Kidney capillary endothelial cell (primary cell): ENCODE data around the gene TMEM184B.
"Not testable (repeated sequence)": the region's sequence is repeated elsewhere in the genome, so short reads cannot be mapped to it uniquely, and the experiment has no call there.

Experiments
- DNase-seq: peaks from one replicate; pipeline ENCODE4 v3.0.0-alpha.2; 2018; ENCODE audit warnings: low spot score

TMEM184B gene

DNA sequence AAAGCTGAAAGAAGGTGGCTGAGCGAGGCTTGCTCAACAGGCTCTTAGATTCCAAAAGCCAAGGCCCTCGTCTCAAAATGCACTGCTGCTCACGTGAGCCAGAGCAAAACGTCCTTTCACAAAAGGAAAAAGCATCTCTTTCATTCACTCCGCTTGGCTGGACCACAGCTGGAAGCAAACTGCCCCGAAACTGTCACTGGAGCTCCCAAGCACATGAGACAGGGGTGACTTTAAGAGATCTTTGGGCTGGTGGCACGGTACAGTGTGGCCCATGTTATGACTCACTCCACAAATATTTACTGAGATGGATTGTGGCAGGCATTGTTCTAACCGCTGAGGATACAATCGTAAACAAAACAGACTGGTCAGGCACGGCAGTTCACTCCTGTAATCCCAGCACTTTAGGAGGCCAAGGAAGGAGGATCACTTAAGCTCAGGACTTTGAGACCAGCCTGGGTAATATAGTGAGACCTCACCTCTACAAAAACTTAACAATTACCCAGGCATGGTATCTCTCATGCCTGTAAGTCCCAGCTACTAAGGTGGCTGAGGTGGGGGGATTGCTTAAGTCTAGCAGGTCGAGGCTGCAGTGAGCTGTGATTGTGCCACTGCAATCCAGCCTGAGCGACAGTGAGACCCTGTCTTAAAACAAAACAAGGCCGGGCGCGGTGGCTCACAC lies 94.7 kb downstream of the TMEM184B start:
- peak; percentile 91 for DNase-seq

DNA sequence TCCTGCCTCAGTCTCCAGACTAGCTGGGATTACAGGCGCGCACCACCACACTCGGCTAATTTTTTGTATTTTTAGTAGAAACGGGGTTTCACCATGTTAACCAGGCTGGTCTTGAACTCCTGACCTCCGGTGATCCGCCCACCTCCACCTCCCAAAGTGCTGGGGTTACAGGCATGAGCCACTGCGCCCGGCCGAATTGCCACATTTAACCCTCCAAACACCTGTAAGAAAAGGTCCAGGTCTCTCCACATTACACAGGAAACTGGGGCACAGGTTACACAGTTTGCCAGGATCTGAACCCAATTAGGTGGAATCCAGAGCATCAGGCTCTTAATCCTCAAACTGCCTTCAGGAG lies 95.3 kb downstream of the TMEM184B start:
- not testable (repeated sequence) for DNase-seq

GRCh38 chr22:38177044-38177443 lies 95.8 kb downstream of the TMEM184B start:
- no peak for DNase-seq

DNA sequence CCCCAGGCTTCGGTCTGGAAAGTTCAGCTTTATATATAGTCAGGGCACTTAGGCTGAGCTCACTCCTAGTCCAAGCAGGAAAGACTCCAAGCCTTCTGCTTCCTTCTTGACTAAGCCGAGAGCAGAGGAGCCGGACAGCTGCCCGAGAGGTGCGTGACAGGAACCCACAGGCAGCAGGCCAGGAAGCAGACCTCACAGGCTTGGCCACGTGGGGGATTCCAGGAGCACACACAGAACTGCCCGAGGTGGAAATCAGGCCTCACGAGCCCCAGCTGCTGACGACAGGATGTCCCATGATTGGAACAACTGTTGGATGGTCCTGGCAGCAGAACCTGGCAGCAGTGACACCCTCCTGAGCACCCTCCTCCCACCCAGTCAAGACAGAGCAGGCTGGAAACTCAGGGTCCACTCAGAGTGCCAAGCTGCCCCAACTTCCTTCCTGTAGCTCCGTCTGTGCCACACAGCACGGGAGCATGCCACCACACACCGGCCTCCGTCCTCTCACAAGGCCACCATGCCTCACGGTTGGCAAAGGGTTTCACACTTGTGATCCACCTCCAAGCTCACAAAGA lies 96.6 kb downstream of the TMEM184B start:
- peak; percentile 99 for DNase-seq

DNA sequence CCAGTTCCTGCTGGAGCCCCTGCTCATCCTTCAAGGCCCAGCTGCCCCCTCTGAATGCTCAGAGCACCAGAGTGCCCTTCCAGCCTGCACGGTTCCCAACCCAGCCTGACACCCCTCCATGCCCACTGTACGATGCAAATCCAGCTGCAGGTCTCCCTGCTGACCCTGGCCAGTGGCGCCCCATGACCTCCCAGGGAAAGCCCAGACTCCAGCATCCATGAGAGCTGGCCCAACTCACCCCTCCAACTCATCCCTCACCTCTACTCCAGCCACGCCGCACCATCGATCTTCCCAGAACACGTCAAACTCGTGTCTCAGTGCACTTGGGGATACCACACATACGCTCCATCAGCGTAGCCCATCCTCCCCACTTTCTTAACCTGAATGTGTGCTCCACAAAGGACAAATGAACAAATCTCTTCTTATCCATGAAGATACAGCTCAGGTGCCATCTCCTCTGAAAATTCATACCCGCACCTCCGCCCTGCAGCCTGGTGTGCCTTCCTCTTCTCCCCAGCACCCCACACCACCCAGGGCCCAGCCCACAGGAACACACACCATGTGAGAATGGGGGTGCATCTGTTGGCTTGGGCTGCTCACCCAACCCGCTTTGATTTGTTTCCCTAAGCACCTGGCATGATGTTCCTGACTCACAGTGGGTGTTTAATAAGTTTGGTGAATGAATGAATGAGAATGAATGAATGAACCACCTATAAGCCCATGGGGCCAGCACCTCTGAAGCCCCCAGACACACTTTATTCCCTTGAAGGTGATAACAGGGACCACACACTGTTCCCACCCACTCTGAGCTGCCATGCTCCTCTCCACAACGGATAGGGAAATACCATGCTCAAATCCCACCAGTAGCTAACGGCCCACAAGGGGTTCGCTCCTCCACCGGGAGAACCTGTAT lies 97.3 kb downstream of the TMEM184B start:
- DNase-seq, result no peak

GRCh38 chr22:38174626-38175025 lies 98.2 kb downstream of the TMEM184B start:
- no peak for DNase-seq

- DNase-seq, result no peak
Measured at GRCh38 chr22:38173641-38173906, 99.2 kb downstream of the TMEM184B start.

DNA sequence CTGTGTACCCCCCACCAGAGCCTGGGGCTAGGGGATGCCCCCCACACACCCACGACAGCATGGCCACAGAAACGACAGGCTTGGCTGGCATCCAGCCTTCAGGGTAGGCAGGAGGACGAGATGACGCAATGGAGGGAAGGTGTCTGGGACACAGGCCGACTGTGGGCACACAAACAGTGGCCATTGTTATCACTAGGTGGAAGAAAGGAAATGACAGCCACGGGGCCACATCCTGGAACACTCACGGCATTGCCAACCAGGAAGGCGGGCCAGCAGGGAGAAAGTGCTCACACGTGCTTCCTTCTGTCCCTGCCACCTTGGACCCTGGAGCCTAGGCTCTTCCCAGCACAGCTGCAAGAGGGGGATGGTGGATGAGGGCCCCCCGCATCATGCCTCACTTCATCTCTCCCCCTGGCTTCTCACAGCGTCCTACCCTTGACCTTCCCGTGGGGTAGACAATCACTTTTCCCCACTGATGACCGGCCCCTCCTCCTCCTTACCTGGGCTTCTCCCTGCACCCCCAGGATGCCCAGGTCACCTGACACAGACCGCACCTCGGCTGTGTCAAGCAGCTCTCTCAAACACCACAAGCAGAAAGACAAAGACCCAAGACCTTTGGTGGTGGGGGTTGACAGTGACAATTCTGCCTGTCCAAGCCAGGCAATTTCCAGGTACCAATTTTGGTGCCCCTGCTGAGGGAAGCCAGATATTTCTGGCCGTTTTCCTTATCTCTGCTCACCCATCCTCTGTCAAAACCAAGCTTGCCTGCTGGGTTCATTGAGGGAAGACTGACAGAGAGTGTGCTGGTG lies 99.8 kb downstream of the TMEM184B start:
- DNase-seq, result peak; percentile 90

DNA sequence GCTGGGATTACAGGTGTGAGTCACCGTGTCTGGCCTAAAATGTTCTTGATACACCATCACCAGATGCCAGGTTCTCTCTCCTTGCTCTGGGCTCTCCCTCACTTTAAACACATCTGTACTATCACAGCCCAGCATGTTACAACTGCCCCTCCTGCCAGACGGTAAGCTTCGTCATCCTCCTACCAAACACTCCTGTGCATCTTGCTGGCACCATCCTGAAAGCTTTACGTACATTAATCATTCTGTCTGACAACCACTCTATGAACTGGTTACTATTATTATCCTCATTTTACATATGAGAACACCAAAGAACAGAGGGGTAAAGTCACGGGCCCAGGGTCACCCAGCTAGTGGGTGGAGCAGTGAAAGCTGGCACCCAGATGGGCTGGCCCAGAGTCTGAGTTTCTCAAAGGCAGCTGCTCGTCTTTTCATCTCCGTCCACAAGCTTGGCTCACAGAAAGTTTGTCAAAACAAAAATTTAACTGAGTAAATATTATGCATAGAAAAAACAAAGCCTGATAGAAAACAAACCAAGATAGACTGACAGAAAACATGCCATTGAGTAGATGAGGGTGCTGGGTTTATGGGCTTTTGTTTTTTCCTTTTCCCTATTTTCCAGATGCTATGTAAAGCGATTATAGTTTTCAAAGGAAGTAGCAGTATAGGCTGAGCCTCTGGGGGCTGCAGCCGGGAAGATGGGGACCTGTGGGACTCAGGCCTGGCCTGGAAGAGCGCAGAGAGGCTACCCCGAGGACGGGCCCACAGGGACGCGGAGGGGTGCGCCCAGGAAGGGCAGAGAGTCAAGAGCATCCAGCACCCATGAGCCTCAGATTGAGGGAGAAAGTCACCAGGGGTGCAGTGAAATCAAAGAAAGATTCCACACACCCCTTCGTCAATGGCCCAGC lies 100.6 kb downstream of the TMEM184B start:
- peak; percentile 61 for DNase-seq

- no peak for DNase-seq
Measured at GRCh38 chr22:38170469-38170868, 102.3 kb downstream of the TMEM184B start.
